ENCODE results near the gene ZNF804B.
"Not testable (repeated sequence)": the region's sequence is repeated elsewhere in the genome, so short reads cannot be mapped to it uniquely, and the experiment has no call there.

ZNF804B gene

DNA sequence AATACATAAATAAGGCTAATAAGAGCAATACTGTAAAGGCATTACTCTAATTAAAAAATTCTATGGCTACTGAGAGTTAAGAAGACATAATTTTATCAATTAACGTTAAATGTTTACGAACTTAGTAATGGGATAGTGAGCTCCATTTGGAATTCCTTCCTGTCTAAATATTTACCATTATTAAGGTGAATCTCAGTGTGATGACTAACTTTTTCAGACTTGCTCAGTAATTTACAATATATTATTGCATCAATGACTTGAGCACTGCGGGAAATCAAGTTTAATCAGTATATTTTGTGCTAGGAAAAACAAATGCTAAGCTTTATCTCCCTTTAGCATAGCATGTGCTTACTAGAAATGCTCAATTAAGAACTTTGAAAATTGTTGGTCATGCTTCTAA lies 318.5 kb downstream of the ZNF804B start:
- no peak for DNase-seq (ENCODE audit: low read depth in 2 of 2)

DNA sequence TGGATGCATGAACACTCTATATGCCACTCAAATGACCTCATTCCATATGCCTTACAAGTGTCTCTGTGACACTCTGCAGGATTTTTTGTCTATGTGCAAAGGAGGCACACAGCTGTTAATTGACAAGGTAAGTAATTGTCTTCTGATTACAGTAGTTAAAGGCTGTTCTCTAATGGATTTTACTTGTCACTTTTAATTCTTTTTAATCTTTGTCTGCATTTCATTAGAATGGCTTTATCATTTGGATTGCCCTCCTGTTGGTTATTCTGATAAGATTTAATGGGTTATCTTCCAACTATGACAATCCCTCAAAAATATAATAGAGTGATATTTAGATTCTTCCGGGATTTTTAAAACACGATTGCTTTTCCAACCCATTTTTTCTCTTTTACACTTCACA lies 326.1 kb downstream of the ZNF804B start:
- DNase-seq (ENCODE audit: low read depth in 2 of 2), result no peak

DNA sequence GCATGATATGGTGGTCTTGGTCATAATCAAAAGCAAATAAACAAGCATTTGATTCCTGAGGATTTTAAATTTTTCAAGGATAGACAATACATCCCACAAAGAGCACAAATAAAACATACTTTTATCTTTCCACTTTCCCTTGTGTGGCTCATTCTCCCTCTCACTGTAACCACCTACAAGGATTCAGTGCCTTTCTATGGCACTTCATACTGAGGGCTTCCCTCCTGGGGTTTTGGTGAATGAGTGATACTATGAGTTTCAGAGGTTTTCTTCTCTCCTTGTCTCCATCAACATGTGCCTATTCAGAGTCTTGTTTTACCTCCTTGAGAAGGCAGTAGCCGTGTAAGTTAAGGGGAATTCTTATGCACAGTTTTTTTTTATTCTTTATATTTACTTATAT lies 332.1 kb downstream of the ZNF804B start:
- no peak for DNase-seq (ENCODE audit: low read depth in 2 of 2)

DNA sequence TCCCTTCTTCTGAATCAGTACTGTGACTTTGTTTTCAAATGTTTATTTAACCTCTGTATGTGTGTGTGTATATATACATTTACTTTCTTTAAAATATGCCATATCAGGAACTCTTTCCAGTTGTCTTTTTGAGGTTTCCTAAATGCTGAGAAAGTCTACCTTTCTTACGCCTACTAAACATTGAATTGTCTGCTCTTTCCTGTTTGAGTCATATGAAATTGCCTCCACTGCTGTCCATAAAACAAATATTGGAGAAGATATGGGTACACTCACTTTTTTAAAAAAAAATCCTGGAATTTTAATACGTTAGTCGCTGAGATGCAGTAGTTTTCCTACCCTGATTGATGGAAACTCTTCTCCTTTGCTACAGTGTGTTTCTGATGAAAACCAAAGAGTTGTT lies 334.8 kb downstream of the ZNF804B start:
- no peak for DNase-seq (ENCODE audit: low read depth in 2 of 2)

DNA sequence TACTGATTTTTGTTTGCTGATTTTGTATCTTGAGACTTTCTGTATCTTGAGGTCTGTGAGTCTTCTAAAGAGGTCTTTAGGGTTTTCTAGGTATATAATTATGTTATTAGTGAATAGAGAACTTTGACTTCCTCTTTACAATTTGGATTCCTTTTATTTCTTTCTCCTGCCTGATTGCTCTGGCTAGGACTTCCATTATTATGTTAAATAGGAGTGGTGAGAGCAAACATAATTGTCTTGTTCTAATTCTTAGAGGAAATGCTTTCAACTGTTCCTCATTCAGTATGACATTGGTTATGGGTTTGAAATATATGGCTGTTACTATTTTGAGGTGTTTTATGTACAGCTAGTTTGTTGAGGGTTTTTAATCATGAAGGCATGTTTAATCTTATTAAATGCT lies 344.1 kb downstream of the ZNF804B start:
- no peak for DNase-seq (ENCODE audit: low read depth in 2 of 2)

DNA sequence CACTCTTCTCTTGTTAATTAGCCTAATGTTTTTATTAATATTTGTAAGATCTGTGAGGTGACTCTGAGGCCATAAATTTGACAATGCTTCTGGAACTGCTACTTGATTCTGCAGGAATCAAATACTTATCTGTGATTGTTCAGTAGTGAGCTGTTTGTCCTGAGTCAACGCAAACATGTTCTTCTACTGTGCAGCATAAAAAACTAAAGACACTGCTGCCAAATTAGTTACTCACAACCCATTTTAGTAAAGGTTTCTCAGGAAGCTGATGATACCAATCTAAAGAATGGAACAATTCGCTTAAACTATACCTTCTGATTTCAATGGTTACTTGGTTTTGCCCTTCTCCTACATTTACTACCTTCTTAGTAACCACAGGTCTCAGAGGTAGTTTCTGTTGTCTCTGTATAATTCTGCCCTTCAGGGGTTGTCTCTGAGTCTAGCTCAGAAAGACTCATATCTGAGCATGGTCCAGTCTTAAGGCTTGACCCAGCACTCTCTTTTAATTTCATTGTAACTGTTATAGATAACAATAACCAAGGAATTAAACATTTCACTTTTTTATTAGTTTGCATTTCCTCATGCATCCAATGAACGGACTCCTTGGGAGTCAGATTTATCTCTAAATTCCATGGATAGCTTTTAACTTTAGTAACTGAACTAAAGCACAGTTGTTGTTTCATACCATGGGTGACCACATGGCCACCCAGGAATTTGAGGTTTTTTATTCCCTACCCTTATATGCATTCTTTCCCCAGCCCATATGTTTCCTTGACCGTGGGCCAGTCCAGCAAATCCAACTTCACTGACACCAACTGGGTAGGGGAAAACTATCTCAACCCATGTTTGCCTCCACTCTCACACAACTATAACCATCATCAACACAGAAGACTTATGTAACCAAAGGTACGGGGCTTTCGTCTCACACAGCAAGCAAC lies 345.5 kb downstream of the ZNF804B start:
- DNase-seq (ENCODE audit: low read depth in 2 of 2), result peak; percentile 12 to 30

DNA sequence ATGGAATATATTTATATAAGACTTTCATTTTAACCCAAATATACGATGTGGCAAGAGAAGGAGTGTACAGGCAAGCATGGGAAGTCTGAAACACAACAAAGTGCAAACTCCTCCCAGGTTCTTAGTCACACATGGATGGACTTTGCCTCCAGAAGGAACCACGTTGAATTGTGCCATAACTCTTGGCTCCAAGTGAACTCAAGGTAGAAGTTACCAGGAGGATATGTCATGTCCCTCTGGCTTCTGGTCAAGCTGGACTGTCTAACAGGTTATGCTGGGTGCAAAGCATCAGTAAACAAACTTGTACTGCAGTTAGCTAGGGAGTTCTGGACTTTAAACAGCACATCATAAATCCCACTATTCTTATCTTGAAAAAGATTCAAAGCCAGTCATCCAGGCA lies 364.4 kb downstream of the ZNF804B start:
- no peak for DNase-seq (ENCODE audit: low read depth in 2 of 2)

DNA sequence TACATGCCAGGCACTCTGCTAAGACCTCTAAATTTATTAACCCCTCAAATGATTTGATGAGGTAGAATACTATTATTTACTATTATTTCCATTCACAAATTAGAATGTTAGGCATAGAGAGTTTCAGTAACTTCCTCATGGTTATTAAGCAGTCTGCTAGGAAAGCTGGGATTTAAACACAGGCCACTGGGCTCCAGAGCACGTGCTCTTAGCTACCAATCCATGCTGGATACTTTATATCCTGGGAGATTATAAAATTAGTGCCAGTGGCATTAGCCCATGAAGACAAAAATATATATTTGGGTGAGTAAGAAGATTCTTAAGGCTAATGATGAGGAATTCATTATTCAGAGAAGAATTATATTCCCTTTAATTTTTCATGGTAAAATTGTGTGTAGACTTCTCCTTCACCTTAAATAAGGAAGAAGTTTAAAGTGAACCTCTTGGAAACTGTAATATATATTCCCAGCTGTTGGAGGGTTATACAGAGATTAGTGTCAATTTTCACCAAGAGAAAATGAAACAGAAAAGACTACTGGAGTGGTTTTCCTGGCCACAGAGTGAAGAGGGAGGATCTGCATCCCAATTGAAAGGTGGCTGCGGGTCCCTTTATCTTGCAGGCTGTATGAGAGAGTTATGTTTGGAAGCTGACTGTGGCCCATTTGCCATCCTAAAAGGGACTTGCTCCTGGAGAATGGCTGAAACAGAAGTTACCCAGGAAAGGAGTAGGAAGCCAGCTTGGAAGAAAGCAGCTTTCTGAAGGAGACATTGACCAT lies 370.3 kb downstream of the ZNF804B start:
- no peak for DNase-seq (ENCODE audit: low read depth in 2 of 2)

DNA sequence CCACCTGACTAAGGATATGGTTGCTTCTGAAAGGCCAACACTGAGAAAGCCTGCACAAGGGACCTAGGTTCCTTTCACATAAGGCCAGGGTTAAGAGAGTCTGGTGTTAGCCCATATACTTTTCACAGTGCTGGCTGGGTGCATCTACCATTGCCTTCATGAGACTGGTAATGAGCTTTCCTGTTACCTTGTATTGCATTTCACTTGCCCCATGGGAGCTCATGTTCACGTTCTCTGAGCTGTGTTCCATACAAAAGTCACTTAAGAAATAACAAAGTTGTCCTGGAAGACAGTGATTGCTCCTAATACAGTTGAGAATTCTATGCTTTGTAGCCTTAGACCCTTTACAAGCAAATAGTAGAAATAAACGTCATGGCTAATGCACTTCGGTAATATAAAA lies 373.9 kb downstream of the ZNF804B start:
- no peak for DNase-seq (ENCODE audit: low read depth in 2 of 2)

DNA sequence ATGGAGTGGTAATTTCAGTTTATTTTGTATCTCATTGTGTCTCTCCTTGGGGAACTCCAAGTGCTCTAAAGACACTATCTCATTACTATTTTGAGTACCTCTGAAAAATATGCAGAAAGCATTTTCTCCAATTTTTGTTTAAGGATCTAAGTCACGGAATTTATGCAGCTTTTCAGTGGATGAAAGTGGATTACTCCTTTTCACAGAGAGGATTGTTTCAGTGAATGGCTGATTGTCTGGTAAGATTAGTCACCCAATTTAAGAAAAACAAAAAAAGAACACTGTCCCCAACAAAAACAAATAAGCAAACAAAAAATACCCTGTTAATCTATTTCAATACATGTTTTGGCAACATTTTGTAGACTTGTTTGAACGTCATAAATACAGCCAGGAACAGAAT lies 374.3 kb downstream of the ZNF804B start:
- DNase-seq (ENCODE audit: low read depth in 2 of 2), result no peak

DNA sequence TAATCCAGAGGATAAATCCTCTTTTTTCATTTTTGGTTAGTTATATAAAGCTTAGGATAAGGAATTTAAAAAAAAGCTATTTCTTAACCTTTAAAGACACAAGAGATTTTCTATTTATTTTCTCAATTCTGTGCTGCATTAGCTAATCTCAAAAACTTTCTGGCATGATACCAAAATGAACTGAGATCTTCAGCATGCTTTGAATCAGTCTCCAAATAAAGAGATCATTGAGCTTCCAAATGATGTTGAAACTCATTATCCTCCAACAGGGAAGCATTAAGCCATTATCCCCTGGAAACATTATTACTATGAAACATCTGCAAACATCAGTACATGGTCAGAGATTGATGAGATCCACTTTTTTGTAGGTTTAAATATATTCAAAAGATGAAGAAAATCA lies 386.3 kb downstream of the ZNF804B start:
- no peak for DNase-seq (ENCODE audit: low read depth in 2 of 2)

DNA sequence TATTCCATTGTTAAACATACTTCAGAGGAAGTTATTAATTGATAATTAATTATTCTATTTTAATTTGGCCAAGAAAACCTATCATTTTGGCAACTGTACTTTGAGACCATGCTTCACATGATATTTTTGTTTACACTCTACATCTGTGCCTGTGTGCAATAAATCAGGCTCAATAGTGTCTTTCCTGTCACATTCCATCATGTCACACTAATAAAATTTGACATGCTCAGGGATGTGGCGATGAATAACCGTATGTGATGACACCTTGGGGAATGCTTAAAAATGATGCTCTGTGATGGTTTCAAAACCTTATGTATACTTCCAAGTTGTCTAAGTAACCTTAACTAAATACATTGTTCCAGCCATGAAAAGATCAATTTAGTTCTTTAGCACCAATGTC lies 400.6 kb downstream of the ZNF804B start:
- DNase-seq (ENCODE audit: low read depth in 2 of 2), result no peak

DNA sequence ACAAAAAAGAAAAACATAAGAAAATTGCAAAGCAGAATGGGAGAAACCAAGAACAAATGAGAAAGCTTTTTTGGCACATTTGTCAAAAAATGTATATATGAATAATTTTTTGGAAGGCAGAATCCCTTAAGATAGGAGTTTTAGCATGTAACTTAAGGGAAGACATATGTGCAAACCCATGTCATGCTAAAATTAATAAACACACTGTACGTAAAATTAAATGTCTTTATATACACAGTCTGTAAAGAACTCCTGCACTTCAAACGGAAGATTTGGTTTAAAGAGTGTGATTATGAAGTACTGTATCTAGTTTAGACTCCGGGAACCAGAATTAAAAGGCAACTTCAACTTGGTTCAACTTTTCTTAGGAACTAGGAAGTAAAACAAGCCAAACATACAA lies 405.9 kb downstream of the ZNF804B start:
- no peak for DNase-seq (ENCODE audit: low read depth in 2 of 2)

DNA sequence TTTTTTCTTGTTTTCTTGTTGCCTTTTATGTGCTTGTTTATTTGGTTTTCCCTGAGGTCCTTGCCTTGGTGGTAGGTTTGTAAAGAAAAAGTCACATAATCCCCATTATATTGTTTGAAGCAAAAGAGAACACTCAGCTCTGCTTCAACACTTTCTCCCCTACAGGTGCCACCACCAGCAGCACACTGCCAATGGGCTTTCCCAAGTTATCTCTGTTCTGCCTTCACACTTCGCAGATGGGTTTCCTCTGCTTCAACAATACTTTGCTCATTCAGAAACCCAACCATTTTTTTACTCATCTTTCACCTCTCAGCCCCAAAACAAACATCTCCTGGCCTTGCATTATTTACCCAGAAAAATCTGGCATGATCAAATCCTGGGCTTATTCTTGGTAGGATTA lies 411.1 kb downstream of the ZNF804B start:
- DNase-seq (ENCODE audit: low read depth in 2 of 2), result no peak

DNA sequence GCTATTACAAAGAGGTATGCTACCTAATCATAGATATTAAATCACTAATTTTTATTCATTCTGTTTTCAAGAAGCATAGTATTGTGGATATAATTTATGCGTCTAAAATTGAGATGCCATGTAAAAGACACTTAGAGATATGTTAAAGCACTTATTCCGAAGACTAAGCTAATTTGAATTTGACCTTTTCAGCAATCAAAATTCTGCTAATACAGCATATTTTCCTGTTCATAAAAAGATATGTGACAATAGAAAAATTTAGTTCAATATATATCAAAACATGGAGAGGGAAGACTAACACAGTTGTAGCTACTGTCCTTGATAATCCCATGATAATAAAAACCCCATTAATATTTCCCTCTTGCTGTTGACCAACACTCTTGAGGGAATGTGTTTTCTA lies 422.6 kb downstream of the ZNF804B start:
- no peak for DNase-seq (ENCODE audit: low read depth in 2 of 2)

DNA sequence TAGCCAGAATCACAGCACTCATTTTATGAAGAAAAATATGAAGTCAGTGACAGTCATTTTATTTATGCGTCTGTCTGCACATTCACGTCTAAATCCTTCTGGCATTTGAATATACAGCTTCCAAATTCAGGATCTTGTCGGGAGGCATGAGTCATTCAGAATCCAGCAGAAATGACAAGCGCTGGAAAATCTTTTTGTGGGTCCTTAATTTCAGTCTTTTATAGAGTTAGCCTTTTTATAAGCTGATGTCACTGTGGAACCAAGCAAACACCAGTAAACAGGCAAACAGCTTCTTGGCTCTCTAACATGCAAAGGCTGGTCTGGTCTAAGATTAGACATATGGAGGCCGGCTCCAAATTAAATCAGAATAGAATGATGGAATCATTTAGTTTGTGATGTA lies 424.2 kb downstream of the ZNF804B start:
- DNase-seq (ENCODE audit: low read depth in 2 of 2), result peak in 1 of 2 experiments; percentile 5

DNA sequence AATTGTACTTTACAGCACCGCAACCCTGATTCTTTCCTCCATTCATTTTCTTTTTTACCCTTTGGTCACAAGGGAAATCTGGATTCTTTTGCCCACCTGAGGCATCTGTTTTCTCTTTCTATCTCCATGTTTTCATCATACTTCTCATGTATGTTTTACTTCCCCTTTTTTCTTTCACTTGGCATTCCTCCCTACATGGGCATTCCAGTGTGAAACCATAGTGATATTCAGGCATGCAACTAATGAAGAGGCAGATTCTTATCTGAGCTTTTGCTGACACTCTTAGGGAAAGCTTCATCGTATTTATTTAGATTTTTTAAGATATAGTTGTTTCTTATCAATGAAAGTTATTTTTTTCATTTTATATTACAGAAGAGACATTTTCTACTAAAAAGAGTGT lies 441.3 kb downstream of the ZNF804B start:
- DNase-seq (ENCODE audit: low read depth in 2 of 2), result no peak

DNA sequence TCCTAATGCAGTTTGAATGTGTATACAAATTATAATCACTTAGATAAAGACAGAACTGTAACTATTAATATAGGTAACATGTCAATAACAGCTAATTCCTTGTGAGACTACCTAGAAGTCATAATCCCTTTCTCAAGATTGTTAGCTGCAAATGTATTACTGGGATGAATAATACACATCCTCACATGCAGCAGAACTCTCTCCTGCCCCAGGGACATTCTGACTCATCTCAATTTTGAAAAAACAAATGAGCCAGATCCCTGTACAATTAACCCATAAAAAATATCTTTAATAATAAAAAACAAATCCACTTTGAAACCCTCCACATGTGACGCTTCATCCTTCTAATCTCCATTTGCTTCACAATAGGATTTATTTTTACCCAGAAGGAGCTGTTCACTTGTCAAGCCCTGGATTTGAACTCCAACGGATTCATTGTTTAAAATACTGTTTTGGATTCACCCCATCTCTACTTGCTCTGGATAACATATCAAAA lies 464.4 kb downstream of the ZNF804B start:
- no peak for DNase-seq (ENCODE audit: low read depth in 2 of 2)

DNA sequence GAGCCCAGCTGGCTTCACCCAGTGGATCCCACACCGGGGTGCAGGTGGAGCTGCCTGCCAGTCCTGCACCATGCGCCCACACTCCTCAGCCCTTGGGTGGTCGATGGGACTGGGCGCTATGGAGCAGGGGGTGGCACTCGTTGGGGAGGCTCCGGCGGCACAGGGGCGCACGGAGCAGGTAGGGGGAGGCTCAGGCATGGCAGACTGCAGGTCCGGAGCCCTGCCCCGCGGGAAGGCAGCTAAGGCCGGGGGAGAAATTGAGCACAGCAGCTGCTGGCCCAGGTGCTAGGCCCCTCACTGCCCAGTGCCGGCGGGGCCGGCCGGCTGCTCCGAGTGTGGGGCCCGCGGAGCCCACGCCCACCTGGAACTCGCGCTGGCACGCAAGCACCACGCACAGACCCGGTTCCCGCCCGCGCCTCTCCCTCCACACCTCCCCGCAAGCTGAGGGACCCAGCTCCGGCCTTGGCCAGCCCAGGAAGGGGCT lies 469.2 kb downstream of the ZNF804B start:
- not testable (repeated sequence) for DNase-seq (ENCODE audit: low read depth in 2 of 2)

DNA sequence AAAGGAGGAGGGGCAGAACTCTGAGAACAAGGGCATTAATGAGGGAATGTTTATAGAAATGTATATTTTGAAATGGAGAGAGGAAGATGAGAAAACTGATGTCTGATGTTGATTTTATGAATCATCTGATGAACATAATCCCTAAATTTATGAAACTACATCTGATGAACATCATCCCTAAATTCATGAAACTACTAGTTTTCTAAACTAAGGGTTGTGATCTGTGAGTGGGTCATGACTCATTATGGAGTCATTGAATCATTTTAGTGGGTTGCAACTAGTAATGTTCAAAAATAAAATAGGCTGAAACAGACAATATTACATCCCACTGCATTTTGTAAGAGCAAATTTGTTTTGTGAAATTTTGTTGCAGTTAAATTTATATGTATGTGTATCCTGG lies 478.7 kb downstream of the ZNF804B start:
- peak; percentile 57 to 65 for DNase-seq (ENCODE audit: low read depth in 2 of 2)

DNA sequence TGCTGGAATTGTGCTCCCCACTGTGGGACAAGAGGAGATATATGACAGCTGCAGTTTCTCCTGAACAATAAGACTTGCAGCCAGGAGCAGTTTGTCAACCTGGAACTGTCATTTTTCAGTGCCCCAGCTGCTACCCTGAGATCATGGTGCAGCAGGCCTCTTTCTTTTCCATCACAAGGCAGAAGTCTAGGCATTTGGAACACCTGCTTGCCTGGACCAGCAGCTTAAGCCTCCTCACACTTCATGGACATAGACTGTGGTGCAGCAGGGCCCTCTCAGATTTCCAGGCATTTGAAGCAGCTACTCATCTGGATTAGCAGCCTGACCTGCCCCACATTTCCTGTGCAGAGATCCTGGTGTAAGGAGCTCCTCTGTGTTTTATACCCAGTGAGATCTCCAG lies 486.7 kb downstream of the ZNF804B start:
- DNase-seq (ENCODE audit: low read depth in 2 of 2), result no peak

DNA sequence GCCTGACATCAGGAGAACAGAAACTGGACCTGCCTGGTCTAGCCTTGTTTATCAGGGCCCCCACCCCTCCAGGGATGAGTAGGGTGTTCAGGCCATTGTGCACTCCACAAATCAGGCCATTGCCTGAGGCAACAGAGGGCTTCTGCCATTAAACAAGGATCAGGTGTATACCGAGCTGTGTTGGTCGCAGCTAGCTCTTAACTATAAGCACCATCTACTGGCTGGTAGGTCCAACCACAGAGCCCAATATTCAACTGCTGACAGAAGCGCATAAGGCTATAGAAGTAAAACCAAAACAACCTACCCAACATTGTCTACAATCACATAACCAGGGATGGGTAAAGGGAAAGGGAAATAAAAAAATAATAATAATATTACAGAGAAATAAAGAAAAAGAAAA lies 487.7 kb downstream of the ZNF804B start:
- no peak for DNase-seq (ENCODE audit: low read depth in 2 of 2)

DNA sequence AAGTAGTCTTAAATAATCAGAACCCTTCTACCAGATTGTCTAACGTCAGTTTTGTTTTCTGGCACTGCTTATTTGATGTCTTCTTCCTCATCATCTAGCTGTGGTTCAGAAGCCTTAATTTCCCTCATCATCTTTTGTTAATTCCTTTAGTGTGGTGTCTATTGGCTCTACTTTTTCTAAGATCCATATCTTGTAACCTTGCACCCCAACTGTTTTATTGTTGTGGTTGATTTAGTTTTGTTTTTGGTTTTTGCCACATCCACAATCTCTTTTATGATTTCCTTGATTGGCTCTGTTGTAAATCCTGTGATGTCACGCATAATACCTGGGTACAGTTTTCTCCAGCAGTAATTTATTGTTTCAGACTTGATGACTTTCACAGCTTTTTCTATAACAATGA lies 499.6 kb downstream of the ZNF804B start:
- DNase-seq (ENCODE audit: low read depth in 2 of 2), result no peak

All from fibroblast of skin of left quadriceps (primary cell).